NB4 (cell line): ENCODE measurements around the gene DNAJC3.
"Not testable (repeated sequence)": the region's sequence is repeated elsewhere in the genome, so short reads cannot be mapped to it uniquely, and the experiment has no call there.

ENCODE experiments used
- DNase-seq: peaks from one replicate; pipeline ENCODE4 v3.0.0; 2010; ENCODE audit warnings: low read depth
- H3K4me3 ChIP-seq: one replicate; pipeline ENCODE4 v1.5.1; 2011; ENCODE audit warnings: mild to moderate bottlenecking, low read depth, low read length, moderate library complexity
- CTCF ChIP-seq: IDR thresholded peaks from one replicate; pipeline ENCODE4 v1.5.1; 2012; ENCODE audit warnings: low read depth, low read length
- MAX ChIP-seq: IDR thresholded peaks from 2 replicates; pipeline ENCODE4 v1.6.1; 2011; ENCODE audit warnings: low read depth, low read length
- MYC ChIP-seq: IDR thresholded peaks from 2 replicates; pipeline ENCODE4 v1.6.1; 2011; ENCODE audit warnings: low read depth, low read length
- POLR2A ChIP-seq: IDR thresholded peaks from 2 replicates; pipeline ENCODE4 v1.6.1; 2011; ENCODE audit warnings: mild to moderate bottlenecking; ENCODE audit not compliant: insufficient read length; ENCODE audit errors: extremely low read depth

The DNAJC3 gene

GRCh38 chr13:95724252-95724651 lies 47.3 kb downstream of the DNAJC3 start:
- TF ChIP-seq POLR2A = no peak
- H3K4me3 ChIP-seq = no peak overlapping the region
- DNase-seq = no peak

GRCh38 chr13:95726876-95727275 lies 49.9 kb downstream of the DNAJC3 start:
- H3K4me3 ChIP-seq = no peak overlapping the region
- DNase-seq = no peak
- no peak for TF ChIP-seq POLR2A
- no peak for TF ChIP-seq CTCF
- no peak for TF ChIP-seq MAX
- no peak for TF ChIP-seq MYC

- DNase-seq = no peak
- no peak for TF ChIP-seq CTCF
- no peak for TF ChIP-seq POLR2A
- no peak overlapping the region for H3K4me3 ChIP-seq
Measured at GRCh38 chr13:95728957-95729356, 52.0 kb downstream of the DNAJC3 start.

- DNase-seq = no peak
- no peak overlapping the region for H3K4me3 ChIP-seq
- TF ChIP-seq CTCF (no peak), POLR2A (no peak), MAX (no peak), MYC (no peak)
Measured at GRCh38 chr13:95734124-95734523, 57.2 kb downstream of the DNAJC3 start.

- DNase-seq, H3K4me3 ChIP-seq: not testable (repeated sequence)
Measured at GRCh38 chr13:95740071-95740978, 63.4 kb downstream of the DNAJC3 start.

- DNase-seq = no peak
- H3K4me3 ChIP-seq = no peak overlapping the region
- TF ChIP-seq MAX (no peak), MYC (no peak), POLR2A (no peak), CTCF (no peak)
Measured at GRCh38 chr13:95740979-95741320, 64.0 kb downstream of the DNAJC3 start.

- TF ChIP-seq POLR2A (no peak), MAX (no peak), CTCF (no peak), MYC (no peak)
- DNase-seq = no peak
- no peak overlapping the region for H3K4me3 ChIP-seq
Measured at GRCh38 chr13:95741584-95742563, 64.9 kb downstream of the DNAJC3 start.
